ENCODE results near the gene DAPK1.

Gene DAPK1

DNA sequence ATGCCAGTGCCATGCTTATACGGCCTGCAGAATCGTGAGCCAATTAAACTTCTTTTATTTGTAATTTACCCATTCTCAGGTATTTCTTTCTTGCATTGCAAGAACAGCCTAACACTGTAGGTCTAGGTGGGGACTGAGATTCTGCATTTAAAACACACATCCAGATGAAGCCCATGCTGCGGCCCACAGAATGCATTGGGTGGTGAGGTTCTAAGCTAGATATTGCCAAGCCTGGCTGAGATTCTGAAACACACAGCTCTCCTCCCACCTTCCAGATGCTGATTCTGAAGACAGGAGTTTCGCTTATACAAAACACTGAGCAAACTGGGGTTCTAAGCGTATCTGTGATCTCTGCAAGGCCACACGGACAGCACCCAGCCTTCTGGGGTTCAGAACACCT lies 75.1 kb downstream of the DAPK1 start:
- no peaks in the 10 kb centered on the region for H3K36me3 ChIP-seq (ENCODE audit: control insufficient read depth in 1 of 2, insufficient read depth in 2 of 2, low read length in 2 of 2)
- H3K4me3 ChIP-seq (ENCODE audit: low read depth in 1 of 2, low read length in 2 of 2): no peak overlapping the region
- no peaks in the 10 kb centered on the region for H3K9me3 ChIP-seq (ENCODE audit: control insufficient read depth in 1 of 2, low read length in 2 of 2)
- H3K27me3 ChIP-seq (ENCODE audit: low read depth, low read length): no peaks in the 10 kb centered on the region
- peaks cover 28 to 33% of the 10 kb centered on the region in 2 donors for H3K4me1 ChIP-seq (ENCODE audit: control insufficient read depth in 1 of 2, insufficient read depth in 2 of 2, low read length in 2 of 2)
- no peak overlapping the region for H3K27ac ChIP-seq (ENCODE audit: low read length)

DNA sequence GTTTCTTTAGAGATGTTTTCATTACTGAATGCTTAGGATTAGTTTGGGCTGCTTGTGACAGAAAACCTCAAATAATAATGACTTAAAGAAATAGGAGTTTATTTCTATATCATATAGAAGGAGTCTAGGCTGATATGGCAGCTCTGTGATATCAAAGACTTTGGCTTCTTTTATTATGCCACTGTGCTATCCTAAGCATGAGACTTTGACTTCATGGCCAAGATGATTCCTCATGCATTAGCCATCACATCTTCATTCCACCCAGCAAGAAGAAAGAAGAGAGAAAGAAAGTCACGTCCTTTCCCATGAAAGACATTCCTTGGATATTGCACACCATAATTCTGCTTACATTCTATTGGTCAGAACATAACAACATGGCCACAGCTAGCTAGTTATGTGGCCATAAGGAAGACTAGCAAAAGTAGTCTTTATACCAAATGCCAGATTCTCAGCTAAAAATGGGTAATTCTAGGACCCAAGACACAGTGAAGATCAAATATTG lies 76.2 kb downstream of the DAPK1 start:
- Histone ChIP-seq H3K4me3 (ENCODE audit: low read depth in 1 of 2, low read length in 2 of 2) (no peak overlapping the region), H3K27ac (ENCODE audit: low read length) (no peak overlapping the region), H3K9me3 (ENCODE audit: control insufficient read depth in 1 of 2, low read length in 2 of 2) (no peaks in the 10 kb centered on the region), H3K27me3 (ENCODE audit: low read depth, low read length) (no peaks in the 10 kb centered on the region), H3K36me3 (ENCODE audit: control insufficient read depth in 1 of 2, insufficient read depth in 2 of 2, low read length in 2 of 2) (no peaks in the 10 kb centered on the region), H3K4me1 (ENCODE audit: control insufficient read depth in 1 of 2, insufficient read depth in 2 of 2, low read length in 2 of 2) (peaks cover 21 to 27% of the 10 kb centered on the region in 2 donors)

DNA sequence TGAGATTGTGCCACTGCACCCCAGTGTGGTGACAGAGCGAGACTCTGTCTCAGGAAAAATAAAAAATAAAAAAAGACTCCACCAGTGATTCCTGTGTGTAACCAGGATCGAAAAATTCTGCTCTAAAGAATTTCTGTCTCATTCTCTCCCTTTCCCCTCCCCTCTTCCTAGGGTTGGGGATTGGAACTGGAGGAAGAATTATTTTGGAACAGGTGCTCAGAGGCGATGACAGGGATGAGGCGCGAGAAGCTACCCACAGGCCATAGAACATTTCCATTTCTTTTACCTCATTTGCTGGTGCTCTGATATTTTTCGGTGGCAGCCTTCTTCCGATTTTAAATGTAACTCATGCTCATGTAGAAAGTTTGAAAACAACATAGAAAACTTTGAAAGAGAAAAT lies 80.1 kb downstream of the DAPK1 start:
- no peaks in the 10 kb centered on the region for H3K9me3 ChIP-seq (ENCODE audit: control insufficient read depth in 1 of 2, low read length in 2 of 2)
- H3K36me3 ChIP-seq (ENCODE audit: control insufficient read depth in 1 of 2, insufficient read depth in 2 of 2, low read length in 2 of 2): no peaks in the 10 kb centered on the region
- no peak overlapping the region for H3K4me3 ChIP-seq (ENCODE audit: low read depth in 1 of 2, low read length in 2 of 2)
- no peaks in the 10 kb centered on the region for H3K27me3 ChIP-seq (ENCODE audit: low read depth, low read length)
- no peak overlapping the region for H3K27ac ChIP-seq (ENCODE audit: low read length)
- H3K4me1 ChIP-seq (ENCODE audit: control insufficient read depth in 1 of 2, insufficient read depth in 2 of 2, low read length in 2 of 2): peaks cover 10 to 35% of the 10 kb centered on the region in 2 donors

DNA sequence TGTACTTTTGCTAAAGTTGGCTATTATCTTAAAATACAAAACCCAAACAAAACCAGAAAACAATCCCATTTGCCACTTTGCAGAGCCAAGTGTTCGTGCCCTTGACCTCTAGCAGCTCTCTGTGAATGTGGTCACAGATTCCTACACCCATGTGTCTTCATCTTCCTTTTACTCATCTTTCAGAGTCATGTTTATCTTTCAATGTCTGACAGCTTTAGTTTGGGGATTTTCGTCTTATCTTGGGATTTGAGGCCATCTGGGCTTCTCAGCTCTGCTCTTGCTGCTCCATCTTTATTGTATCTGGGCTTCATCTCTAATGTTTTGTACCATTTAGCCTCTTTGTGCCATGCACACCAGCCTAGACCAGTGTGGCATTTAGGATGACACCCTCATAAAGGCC lies 81.0 kb downstream of the DAPK1 start:
- H3K27ac ChIP-seq (ENCODE audit: low read length): no peak overlapping the region
- H3K36me3 ChIP-seq (ENCODE audit: control insufficient read depth in 1 of 2, insufficient read depth in 2 of 2, low read length in 2 of 2): no peaks in the 10 kb centered on the region
- no peak overlapping the region for H3K4me3 ChIP-seq (ENCODE audit: low read depth in 1 of 2, low read length in 2 of 2)
- no peaks in the 10 kb centered on the region for H3K27me3 ChIP-seq (ENCODE audit: low read depth, low read length)
- H3K4me1 ChIP-seq (ENCODE audit: control insufficient read depth in 1 of 2, insufficient read depth in 2 of 2, low read length in 2 of 2): peaks cover 10 to 35% of the 10 kb centered on the region in 2 donors
- no peaks in the 10 kb centered on the region for H3K9me3 ChIP-seq (ENCODE audit: control insufficient read depth in 1 of 2, low read length in 2 of 2)

DNA sequence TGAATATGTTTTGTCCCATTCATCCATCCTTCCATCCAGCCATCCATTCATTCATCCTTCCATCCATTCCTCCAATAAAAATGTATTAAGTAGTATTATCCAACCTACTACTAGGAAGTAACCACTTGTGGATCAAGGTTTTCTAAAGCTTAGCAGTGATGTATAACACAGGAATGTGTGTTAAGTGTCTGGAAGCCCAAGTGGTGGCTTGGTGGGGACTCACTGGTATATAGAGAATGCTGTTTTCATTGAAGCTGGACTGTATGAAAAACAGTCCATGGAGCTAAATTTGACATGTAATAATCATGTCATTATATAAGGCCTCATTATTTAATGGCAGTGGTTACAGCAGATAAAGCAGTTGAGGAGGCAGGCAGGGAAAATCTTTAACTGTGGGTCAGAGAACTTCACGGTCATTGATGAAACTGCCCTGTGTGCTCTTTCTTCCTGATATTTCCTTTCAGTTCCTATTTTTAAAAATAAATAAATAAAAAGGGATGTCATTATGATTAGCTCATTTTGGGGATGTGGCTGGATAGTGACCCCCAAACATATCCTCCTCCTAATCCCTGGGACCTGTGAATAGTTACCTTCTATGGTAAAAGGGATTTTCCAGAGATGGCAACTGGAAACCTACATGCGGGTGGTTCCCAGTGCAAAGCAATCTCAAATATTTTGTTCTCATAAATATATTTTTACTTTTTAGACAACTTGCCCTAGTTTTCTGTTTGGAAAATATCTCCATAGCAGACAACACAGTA lies 82.3 kb downstream of the DAPK1 start:
- H3K36me3 ChIP-seq (ENCODE audit: control insufficient read depth in 1 of 2, insufficient read depth in 2 of 2, low read length in 2 of 2): no peaks in the 10 kb centered on the region
- H3K4me1 ChIP-seq (ENCODE audit: control insufficient read depth in 1 of 2, insufficient read depth in 2 of 2, low read length in 2 of 2): peaks cover 10 to 35% of the 10 kb centered on the region in 2 donors
- H3K9me3 ChIP-seq (ENCODE audit: control insufficient read depth in 1 of 2, low read length in 2 of 2): no peaks in the 10 kb centered on the region
- no peak overlapping the region for H3K4me3 ChIP-seq (ENCODE audit: low read depth in 1 of 2, low read length in 2 of 2)
- no peaks in the 10 kb centered on the region for H3K27me3 ChIP-seq (ENCODE audit: low read depth, low read length)
- H3K27ac ChIP-seq (ENCODE audit: low read length): no peak overlapping the region

DNA sequence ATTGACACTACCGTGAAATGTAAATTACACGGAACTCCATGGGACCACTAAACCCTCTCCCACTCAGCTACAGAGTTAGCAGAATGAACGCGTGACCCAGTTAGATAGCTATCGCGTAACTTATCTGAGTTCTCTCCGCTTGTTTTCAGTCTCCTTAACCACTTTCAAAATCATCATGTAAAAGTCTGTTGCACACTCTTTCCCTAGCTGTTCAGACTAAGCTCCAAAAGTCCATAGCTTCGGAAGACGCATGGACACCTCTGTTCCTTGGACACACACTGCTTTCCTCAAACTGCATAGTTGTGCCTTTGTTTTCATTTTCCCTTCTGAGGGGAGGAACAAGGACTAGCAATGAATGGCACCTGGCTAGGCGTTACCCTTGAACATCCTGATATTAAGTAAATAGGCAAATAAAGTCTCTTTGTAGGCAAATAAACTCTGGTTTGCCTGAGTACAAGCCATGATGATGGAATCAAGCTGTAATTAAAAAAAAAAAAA lies 83.3 kb downstream of the DAPK1 start:
- Histone ChIP-seq H3K4me1 (ENCODE audit: control insufficient read depth in 1 of 2, insufficient read depth in 2 of 2, low read length in 2 of 2) (peaks cover 16 to 35% of the 10 kb centered on the region in 2 donors), H3K4me3 (ENCODE audit: low read depth in 1 of 2, low read length in 2 of 2) (no peak overlapping the region), H3K36me3 (ENCODE audit: control insufficient read depth in 1 of 2, insufficient read depth in 2 of 2, low read length in 2 of 2) (no peaks in the 10 kb centered on the region), H3K9me3 (ENCODE audit: control insufficient read depth in 1 of 2, low read length in 2 of 2) (no peaks in the 10 kb centered on the region), H3K27me3 (ENCODE audit: low read depth, low read length) (no peaks in the 10 kb centered on the region), H3K27ac (ENCODE audit: low read length) (no peak overlapping the region)

DNA sequence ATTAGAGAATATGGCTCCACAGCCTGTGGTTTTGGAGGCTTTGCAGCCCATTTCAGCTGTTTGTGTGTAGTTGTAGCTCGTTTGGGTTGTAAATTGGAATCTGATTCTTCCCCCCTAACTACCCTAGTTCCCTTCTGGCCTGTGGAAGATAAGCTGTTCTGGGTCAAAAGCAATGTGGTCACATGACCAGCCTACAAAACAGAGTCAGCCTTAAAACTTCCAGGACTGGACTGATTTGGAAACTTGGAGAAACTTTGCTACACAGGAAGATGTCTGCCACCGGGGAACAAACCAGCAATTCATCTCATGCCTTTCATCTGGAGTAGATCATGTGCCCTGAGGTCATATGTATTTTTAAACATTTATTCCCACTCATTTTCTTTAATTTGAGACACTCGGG lies 83.8 kb downstream of the DAPK1 start:
- Histone ChIP-seq H3K4me3 (ENCODE audit: low read depth in 1 of 2, low read length in 2 of 2) (no peak overlapping the region), H3K27ac (ENCODE audit: low read length) (no peak overlapping the region)

DNA sequence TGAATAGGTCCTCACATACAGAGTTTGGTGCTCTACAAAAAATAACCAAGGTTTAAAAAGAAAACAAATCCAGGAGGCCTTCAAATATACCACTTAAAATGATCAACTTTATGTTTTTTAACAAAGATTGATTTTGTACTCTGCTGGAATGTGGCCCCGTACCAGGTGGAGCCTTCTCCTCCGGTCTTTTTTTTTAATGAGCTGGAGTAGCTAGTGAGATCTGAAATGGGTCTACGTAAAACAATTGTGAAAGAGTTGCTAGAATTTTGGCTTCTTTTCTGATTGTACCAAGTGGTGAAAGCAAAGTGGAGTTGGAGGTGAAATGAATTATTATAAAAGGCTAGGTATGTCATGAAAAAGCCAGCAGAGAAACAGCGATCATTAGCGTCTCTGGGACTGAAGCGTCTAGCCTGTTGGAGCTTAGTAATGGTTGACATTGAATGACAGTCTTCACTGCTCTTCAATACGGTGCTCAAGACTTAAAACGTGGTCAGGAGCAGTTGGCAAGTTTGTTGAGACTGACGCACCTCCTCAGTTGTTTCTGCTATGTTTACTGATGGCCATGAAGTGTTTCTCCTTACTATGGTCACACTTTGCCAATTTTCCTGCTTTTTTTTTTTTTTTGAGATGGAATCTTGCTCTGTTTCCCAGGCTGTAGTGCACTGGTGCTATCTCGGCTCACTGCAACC lies 84.4 kb downstream of the DAPK1 start:
- Histone ChIP-seq H3K4me1 (ENCODE audit: control insufficient read depth in 1 of 2, insufficient read depth in 2 of 2, low read length in 2 of 2) (peaks cover 16 to 35% of the 10 kb centered on the region in 2 donors), H3K9me3 (ENCODE audit: control insufficient read depth in 1 of 2, low read length in 2 of 2) (no peaks in the 10 kb centered on the region), H3K27ac (ENCODE audit: low read length) (no peak overlapping the region), H3K4me3 (ENCODE audit: low read depth in 1 of 2, low read length in 2 of 2) (no peak overlapping the region), H3K27me3 (ENCODE audit: low read depth, low read length) (no peaks in the 10 kb centered on the region), H3K36me3 (ENCODE audit: control insufficient read depth in 1 of 2, insufficient read depth in 2 of 2, low read length in 2 of 2) (no peaks in the 10 kb centered on the region)

More for the DNA sequence above, 83.8 kb downstream of the DAPK1 start:
- H3K27me3 ChIP-seq (ENCODE audit: low read depth, low read length): no peaks in the 10 kb centered on the region
- peaks cover 16 to 35% of the 10 kb centered on the region in 2 donors for H3K4me1 ChIP-seq (ENCODE audit: control insufficient read depth in 1 of 2, insufficient read depth in 2 of 2, low read length in 2 of 2)
- H3K36me3 ChIP-seq (ENCODE audit: control insufficient read depth in 1 of 2, insufficient read depth in 2 of 2, low read length in 2 of 2): no peaks in the 10 kb centered on the region
- H3K9me3 ChIP-seq (ENCODE audit: control insufficient read depth in 1 of 2, low read length in 2 of 2): no peaks in the 10 kb centered on the region

DNA sequence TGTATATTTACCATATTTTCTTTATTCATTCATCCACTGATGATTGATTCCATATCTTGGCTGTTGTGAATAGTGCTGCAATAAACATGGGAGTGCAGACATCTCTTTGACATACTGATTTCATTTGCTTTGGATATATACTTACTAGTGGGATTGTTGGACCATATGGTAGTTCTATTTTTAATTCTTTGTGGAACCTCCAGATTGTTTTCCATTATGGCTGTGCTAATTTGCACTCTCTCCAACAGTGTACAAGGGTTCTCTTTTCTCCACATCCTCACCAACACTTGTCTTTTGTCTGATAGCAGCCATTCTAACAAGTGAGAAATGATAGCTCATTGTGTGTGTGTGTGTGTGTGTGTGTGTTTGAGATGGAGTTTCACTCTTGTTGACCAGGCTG lies 86.7 kb downstream of the DAPK1 start:
- Histone ChIP-seq H3K4me3 (ENCODE audit: low read depth in 1 of 2, low read length in 2 of 2) (no peak overlapping the region), H3K4me1 (ENCODE audit: control insufficient read depth in 1 of 2, insufficient read depth in 2 of 2, low read length in 2 of 2) (peaks cover 16 to 28% of the 10 kb centered on the region in 2 donors), H3K36me3 (ENCODE audit: control insufficient read depth in 1 of 2, insufficient read depth in 2 of 2, low read length in 2 of 2) (no peaks in the 10 kb centered on the region), H3K9me3 (ENCODE audit: control insufficient read depth in 1 of 2, low read length in 2 of 2) (no peaks in the 10 kb centered on the region), H3K27me3 (ENCODE audit: low read depth, low read length) (no peaks in the 10 kb centered on the region), H3K27ac (ENCODE audit: low read length) (no peak overlapping the region)

DNA sequence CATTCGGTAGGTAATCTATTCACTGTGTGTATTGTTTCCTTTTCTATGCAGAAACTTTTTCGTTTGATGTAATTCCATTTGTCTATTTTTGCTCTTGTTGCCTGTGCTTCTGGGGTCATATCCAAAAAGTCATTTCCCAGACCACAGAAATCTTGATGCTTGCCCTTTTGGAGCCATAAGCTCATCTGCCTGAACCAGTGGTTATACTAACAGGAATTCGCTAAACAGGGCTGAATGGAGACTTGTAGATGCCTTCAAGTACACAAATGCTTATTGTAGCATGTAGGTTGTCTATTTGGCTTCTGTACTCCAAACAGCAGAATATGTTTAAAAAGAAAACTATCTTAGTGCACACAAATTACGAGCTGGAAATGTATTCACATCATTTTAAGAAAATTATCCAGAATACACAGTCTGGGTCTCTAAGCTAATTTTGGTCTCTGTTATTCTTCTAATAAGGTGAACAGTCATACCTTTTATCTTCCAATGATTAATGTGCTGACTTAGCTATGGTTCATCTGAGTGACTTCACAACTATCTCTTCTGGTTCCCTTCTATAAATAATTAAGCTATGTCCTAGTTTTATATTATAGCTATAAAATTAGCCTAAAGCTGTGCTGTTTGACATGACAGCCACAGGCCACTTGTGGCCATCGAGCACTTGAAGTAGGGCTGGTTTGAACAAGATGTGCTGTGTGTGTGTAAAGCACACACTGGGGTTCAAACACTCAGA lies 87.6 kb downstream of the DAPK1 start:
- H3K36me3 ChIP-seq (ENCODE audit: control insufficient read depth in 1 of 2, insufficient read depth in 2 of 2, low read length in 2 of 2): no peaks in the 10 kb centered on the region
- H3K27ac ChIP-seq (ENCODE audit: low read length): no peak overlapping the region
- no peak overlapping the region for H3K4me3 ChIP-seq (ENCODE audit: low read depth in 1 of 2, low read length in 2 of 2)
- peaks cover 16 to 20% of the 10 kb centered on the region in 2 donors for H3K4me1 ChIP-seq (ENCODE audit: control insufficient read depth in 1 of 2, insufficient read depth in 2 of 2, low read length in 2 of 2)
- H3K27me3 ChIP-seq (ENCODE audit: low read depth, low read length): no peaks in the 10 kb centered on the region
- no peaks in the 10 kb centered on the region for H3K9me3 ChIP-seq (ENCODE audit: control insufficient read depth in 1 of 2, low read length in 2 of 2)

DNA sequence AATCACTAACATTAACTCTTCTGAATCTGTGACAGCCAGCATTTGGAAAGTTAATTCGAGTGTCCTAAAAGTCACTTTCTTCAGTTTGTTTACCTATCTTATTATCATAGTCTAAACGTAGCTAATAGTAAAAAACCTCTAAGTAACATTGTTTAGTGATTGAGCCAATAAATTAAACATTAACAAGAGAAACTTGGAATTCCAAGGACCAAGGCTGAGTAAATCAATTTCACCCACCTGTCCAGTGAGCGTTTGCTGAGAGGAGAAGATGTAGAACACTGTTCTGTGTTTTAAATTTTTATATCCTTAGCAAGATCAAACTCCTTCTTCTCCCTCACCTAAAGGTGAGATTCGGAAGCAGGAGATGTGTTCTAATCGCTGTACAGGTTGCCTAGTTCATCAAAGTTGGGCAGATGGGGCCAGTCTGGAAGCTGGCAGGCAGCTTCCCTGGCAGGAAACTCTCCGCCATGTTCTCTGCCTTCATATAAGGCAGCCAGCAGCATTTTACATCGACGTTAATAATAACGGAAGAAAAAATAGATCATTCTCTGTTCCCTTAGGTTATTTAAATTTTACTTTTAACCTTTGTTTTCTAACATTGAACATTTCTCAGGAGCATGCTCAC lies 89.2 kb downstream of the DAPK1 start:
- H3K27ac ChIP-seq (ENCODE audit: low read length): no peak overlapping the region
- H3K36me3 ChIP-seq (ENCODE audit: control insufficient read depth in 1 of 2, insufficient read depth in 2 of 2, low read length in 2 of 2): no peaks in the 10 kb centered on the region
- H3K4me3 ChIP-seq (ENCODE audit: low read depth in 1 of 2, low read length in 2 of 2): no peak overlapping the region
- H3K4me1 ChIP-seq (ENCODE audit: control insufficient read depth in 1 of 2, insufficient read depth in 2 of 2, low read length in 2 of 2): peaks cover 8 to 10% of the 10 kb centered on the region in 2 donors
- H3K27me3 ChIP-seq (ENCODE audit: low read depth, low read length): no peaks in the 10 kb centered on the region
- H3K9me3 ChIP-seq (ENCODE audit: control insufficient read depth in 1 of 2, low read length in 2 of 2): no peaks in the 10 kb centered on the region

Data from muscle layer of duodenum (tissue), 2 donors.